GM18508 (cell line): Measurements from ENCODE around the gene SATB1.

Experiments
- ATAC-seq: cut with Tn5 transposase; IDR thresholded peaks from one replicate; pipeline ENCODE4 v1.9.1; 2021; ENCODE audit warnings: moderate number of reproducible peaks; ENCODE audit not compliant: insufficient read depth, unreplicated experiment

The SATB1 gene

DNA sequence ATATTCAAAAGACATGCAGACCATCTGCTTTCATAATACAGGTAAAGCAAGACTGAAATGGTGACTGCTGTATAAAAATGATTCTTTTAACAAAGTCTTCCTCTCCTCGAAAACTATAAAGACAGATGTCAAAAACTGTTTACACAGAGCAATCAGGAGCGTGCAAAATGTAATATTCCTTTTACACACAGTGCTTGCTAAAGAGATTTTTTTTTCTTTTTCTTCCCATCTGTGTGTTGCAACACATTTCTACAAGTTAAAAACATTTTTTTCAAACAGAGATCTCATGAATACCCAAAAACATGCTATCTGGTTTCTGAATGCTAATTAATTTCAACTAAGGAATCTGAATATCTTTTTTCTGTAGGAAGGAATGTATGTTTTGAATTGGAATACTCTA is 22.1 kb downstream of the SATB1 start:
- no peak for ATAC-seq

DNA sequence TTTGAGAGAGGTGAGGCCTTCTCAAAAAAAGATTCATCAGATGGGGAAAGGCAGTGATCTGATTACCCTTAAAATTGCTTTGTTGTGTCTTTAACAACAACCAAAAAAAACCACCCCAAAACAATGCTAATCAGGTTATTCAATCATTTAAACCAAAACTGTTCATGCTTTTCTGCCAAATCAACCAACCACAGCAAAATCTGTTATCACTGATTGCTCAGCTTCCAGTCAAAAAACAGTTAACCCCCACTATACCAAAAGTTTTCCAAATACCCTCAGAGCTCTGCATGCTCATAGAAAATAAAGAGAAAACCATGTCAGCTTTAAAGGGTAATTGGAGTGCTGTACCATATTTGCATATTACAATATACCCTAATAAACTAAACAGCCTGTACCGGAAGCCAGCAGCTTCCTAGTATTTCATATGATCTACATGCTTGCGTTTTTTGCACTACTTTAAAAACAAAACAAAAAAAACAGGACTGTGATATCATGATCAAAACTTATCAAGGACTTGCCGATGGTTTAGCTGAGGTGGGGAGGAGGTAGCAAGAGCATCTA is 22.8 kb downstream of the SATB1 start:
- no peak for ATAC-seq

DNA sequence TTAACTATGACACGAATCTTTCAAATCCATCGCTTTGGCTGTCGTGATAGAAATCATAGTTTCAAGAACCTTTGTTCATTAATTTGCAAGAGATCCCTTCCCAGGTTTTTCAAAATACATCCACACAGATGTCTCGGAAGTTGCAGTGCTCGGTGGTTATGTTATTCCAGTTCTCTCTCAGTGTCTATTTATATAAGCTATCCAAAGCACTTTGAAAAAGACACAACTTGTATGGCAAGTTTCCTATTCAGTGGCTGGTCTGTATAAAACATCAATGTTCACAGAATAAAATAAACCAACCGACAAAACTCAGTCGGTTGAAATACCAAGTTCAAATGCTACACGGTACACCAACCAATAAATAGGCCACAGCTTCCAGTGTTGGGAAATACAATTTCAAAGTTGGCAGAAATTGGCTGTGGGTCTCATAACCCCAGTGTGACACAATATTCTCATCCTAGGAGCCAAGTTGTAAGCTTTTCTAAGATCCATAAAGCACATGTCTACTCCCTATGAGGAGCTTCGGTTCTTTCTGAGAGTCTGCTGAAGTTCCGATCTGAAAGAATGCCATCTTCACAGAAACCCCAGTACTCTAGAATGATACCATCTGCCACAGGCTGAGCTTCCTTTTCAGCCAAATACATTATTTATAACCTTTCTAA is 23.7 kb downstream of the SATB1 start:
- ATAC-seq = no peak

DNA sequence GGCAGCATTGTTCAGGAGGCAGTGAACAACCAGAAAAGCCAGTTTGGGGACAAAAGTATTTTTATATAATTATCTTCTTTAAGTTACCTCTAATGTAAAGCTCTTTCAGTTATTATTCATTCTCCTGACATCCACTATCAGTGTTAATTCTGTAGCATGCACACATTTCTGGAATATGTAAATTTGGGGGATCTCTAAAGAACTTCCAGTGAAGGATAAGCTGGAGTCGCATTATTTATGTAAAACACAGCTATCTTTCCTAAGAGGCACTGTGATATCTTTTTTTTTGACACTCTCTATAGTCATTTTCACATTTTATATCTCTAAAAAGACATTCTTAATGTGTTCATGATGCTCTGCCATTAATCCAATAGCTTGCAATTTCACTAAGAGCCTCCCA is 26.7 kb downstream of the SATB1 start:
- ATAC-seq = no peak

DNA sequence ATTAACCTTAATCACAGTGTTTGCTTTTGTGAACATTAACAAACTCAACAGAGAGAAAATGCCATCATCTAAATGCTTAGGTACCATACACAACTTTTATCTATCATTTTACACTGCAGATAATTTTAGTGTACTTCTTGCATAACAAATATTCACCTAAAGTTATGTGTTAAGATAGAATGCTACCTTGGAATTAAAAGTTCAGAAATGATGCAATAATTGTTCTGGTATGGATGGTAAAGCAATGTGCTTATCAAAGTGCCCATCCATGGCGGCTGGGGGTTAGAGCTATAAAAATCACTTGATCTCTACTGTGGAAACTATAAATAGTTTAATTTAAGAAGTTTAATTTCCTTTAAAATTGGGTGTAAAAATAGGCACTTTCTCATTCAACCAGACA is 28.7 kb downstream of the SATB1 start:
- ATAC-seq = no peak

DNA sequence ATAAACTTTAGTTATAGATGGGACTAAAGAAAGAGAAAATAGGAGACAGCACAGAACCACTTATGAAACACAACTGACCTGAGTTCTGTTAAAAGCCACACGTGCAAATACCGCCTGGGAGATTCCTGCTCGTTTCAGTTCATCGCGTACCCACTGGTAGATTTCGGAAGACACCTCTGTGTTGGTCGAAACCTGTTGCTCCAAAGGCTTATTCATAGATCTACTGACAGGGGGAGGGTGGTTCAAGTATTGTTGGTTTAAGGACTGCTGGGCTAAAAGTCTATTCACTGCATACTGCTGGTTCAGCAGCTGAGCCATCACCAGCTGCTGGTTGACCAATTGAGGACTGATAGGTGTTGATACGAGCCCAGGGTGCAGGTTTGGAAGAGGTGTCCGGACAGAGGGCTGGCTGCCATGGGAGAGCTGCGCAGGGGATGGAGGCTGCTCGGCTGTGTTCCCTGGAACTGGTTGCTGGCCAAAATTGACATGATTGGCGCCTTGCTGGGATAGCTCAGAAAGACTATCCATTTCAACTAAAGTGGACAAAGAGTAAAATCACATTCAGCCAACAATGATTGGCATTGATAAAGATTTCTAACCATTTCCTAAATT is 30.6 kb downstream of the SATB1 start:
- ATAC-seq = no peak

DNA sequence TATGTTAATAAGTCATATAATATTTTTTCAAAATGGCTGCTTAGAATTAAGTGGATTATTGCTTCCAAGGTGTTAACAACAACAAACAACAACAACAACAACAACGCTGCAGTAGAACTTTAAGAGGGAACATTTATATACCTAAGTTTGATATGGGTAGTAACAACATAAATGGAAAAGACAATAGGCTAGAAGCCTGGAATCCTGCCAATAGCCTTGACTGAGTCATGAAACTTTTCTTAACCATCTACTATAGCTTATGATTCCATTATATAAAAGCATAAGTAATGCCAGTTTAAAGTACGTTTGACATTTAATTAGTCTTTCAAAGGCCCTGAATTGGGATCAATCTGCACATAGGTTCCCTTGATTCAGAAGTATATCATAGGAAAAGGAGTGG is 31.2 kb downstream of the SATB1 start:
- no peak for ATAC-seq

DNA sequence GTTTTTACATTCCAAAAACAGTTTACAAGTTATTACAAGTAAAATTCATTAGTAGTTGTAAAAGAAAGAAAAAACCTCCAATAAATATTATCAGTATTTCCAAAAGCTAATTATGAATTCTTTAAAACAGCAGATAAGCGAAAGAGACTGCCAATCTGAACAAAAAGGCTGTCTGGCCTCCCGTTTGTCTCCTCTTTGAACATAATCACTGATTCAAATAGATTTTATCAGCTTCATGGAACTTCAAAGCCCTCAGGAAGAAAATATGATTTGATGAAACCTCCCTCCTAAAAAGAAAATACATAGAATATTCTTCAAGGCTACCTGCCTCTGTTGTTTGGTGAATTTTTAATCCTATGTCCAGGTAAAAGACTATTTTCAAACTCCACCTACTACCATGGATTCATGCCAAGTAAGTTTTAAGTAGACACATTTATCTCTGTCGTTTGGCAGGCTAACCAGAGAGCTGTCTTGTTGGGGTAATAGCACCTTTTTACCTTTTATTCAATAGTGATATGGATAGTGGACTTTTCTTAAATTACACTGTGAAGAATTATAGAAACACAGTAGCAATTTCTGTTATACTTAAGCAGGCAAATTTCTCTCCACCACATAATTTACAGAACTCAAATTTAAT is 35.0 kb downstream of the SATB1 start:
- ATAC-seq = no peak

DNA sequence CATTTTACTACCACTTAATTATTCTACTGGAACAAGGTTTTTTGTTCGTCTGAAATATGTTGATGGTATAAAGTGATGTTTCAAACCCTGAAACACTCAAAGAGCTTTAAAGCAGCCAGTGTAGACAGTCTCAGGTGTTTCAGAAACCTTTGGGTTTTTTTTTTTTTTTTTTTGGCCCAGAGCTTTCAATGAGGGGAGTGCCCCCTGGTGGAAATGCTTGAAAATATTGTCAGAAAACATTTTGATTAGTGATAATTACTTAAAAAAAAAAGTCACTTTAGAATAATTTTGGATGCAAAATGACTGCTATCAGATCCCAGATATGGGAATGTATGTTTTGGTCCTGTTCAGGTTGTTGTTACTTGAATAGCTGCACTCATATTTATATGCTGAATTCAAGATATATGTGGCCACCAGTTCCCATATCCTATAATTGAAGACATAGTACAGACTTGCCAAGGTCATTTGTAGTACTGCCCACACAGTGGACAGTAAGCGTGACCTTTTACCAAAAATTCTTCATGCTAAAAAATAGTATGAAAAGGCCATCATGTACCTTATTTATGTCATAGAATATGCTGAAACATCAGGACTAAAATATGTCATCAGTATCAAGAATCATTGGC is 35.9 kb downstream of the SATB1 start:
- ATAC-seq = no peak

DNA sequence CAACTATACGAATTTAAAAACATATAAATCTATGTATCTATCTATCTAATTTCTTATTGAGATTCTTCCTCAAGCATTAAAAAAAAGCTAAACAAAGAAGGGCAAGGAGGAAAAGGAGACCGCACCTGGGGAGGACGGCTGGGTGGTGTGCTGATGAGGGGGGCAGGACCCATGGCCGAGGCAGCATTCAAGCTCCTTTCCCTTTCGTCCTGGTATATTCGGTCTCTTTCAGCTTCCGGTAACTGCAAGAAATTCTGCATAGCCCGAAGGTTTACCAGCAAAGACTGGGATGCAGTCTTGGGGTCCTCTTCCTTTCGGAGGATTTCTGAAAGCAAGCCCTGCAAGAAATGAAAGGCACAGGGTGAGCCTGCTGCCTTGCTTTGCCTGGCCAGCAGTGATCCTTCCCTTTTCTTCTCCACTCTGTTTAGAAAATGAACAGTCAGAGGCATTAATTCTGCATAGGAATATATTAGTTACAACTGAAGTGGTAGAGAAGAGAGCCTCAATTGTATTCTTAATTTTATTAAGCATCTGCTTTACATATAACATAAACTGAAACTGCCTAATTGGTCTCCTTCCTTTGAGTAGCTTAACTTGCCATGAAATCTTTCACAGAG is 38.8 kb downstream of the SATB1 start:
- ATAC-seq = no peak

DNA sequence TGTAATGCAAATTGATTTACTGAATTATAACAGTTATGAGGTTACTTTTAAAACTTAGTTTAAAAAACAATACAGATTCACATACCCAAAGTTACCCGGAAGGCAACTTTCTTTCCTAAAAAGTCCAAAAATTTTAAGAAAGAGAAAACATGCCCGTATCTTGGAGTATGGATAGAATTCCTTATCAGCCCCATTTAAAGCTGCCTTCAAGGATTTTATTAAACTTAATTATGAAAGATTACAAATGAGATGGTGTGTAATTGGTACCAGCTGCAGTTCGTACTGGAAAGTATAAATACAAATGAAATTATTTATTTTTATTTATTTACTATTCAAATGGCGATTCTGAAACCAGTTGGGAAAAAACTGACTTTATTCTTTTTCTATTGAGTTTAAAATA is 39.4 kb downstream of the SATB1 start:
- ATAC-seq = no peak

DNA sequence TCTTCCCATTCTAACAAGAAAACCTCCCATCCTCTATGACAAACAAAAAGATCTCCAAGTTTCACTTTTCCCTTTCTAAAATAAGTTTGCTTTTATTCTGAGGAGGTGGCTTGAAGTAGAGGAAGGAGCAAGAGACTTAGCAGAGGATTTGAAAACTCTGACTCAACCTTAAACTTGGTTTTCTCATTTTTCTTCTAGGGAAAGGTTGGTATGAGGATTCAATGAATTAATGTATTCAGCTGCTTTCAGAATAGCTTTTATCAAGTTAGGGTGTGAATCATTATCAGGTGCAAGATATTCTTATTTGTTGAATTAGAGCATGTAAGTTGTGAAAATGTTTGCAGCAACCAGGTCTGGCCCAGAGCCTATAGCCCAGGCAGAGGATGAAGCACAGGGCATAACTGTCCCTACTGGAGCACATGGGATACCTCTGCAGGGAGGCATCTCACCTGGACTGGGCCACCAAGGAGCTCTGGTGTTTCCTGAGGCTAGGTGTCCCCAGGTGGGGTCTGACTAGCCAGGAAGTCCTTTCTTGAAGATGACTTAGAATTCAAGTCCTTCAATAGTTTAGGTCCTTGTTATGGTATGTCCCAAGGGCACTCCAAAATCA is 42.3 kb downstream of the SATB1 start:
- no peak for ATAC-seq

DNA sequence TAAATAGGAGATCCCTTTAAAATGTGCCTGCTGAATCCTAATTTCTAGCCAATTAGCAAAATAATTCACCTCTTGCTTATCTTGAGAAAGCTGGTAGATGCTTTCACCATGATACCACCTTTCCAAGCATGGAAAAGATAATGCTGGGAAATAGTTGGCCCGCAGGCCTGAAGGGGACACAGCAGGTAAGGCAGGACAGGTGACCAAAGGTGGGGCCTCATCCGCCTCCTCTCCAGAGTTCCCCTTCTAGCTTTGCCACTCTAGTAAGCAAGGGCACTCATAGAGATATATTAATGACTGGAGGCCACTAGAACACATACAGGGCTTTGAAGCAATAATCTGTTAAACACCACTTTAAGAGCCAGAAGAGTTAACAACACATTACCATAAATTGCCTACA is 45.5 kb downstream of the SATB1 start:
- ATAC-seq = no peak

DNA sequence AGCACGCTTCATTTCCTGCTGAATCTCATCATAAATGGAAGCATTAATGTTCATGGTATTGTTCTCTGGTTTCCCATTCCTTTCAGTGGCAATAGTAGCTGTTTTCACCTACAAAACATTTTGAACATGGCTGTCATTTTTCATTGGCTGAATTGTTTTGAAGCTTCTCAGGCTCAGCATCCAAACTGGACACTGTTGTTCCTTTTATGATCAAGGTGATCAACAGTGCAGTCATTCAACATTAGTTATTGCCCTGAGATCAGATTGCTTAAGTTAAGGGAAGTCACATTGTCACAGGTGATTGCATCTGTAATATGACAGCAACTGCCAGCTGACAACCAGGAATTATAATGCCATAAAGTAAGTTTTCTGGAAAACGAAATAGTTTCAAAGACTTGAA is 46.9 kb downstream of the SATB1 start:
- no peak for ATAC-seq

DNA sequence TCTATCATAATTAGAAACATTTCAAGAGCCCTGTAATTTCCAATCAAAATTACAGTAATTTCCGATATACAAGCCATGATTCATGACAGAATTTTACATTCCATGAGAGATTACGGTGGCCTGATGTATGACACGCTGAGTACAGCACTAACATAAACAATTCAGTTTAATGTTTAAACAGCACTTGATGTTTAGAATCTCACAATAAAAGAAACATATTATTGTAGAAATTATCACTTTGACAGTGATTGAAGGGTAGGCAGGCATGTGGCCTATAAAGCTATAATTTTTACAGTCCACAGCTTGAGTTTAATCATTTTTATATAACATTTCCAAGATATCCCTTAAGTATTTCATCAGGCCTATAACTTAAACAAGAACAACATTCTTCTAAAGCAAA is 48.5 kb downstream of the SATB1 start:
- ATAC-seq = no peak

DNA sequence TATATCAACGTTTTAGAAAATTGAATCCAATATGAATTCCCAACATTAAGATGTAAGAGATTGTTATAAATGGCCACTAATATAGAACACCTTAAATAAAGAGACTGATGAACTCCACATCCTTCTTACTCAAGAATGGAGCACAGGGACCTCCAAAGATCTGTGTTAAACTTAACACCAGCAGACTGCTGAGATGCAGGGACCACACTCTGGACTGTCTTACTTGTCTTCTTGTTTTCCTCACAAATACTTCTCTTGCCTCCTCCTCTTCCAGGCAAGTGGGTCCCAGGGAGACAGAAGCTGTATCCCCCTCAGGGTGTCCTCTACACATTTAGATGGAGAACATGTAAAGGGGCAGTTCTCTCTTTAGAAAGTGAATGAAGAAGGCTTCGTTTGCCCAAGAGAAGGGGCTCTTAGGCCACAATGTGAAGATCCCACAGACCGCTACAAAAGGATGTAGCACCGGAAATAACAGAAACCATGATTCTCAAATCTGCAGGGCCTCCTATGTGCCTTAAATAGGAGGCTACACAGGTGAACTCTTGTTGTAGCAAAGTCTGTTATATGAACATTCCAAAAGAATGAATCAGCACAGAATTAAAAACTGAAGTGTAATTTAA is 52.2 kb downstream of the SATB1 start:
- no peak for ATAC-seq

DNA sequence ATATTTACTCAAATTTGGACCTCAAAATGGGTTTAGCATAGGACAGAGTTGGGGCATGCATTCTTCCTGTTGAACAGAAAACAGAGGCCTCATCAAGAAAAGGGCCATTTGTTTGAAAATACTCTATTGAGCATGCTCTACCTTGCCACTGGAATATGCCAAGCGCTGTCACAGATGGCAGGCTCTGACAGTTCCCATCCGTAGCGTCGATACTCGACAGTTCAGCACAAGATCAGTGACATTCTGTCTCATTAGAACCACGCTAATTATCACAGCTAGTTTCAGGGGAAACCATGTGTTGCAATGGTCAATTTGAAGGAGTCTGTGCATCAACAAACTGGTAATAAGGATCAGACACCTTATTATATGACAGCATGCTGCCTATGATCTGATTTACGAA is 54.5 kb downstream of the SATB1 start:
- ATAC-seq = no peak

DNA sequence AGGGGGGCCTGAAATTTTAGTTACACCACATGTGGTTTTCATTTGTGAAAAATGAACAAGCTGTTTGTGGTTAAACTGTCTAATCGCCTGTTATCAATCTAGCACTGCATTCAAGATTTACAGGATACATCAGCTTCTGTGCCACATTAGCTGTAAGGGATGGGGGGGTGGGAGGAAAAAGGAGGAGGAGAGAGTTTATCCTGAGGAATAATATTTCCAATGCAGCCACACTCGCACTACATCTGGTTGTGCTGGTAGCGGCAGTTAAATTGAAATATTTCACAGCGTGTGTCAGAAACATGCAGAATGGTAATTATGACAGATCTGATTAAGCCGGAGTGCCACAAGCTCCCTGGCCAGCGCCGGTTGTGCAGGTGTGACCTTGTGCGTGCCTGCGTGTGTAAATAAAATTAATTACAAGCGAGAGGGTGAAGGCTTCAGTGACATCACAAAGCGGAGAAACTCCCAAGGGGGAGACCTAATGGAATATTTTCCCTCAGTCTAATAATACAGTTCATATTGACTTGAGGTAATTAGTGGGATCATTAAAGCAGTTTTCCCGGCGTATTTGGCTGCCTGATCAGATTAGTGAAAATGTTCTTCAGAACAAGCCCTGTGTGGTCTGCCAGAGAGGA is 55.5 kb downstream of the SATB1 start:
- ATAC-seq = no peak

DNA sequence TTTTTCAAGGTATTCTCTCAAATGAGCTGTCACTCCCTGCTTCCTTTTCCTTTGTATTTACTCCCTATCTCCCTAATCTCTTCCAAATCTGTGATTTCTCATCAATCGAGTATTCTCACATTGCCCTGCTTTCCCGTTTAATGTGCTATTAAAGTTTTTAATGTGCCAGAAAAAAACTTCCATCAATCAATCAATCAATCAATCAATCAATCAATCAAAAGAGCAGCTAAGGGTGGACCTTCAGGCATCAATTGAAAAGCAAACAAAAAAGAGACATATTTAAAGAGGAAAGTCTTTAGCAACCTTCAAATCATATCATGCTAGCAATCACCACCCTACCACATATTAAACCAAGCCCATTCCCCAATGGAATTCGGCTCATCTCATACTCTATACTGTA is 58.9 kb downstream of the SATB1 start:
- no peak for ATAC-seq

DNA sequence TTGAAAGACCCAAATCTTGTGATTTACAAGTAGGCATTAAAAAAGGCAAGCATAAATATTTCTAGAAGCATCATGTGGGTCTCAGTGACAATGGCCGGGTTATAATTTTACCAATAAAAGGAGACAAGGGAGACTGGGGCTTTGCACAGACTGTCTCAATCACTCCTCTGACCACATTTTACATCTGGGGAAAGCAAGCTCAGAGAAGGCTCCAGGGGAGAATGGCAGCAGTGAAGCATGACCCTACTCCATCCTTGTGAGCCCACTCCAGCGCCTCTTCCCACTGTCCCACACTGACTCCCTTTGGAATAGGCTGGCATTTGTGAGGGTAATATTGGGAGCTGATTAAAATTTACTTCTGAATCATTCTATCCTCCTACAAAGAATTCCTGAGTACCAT is 61.8 kb downstream of the SATB1 start:
- no peak for ATAC-seq
